ENCODE results near the gene TMCO5A. TPM values are rescaled to one million over a fixed set of nuclear protein-coding genes. Genes with fewer than 3 reads are reported as not detected.

Gene TMCO5A
- total RNA-seq, 1 donor from 2014 or later = not detected

DNA sequence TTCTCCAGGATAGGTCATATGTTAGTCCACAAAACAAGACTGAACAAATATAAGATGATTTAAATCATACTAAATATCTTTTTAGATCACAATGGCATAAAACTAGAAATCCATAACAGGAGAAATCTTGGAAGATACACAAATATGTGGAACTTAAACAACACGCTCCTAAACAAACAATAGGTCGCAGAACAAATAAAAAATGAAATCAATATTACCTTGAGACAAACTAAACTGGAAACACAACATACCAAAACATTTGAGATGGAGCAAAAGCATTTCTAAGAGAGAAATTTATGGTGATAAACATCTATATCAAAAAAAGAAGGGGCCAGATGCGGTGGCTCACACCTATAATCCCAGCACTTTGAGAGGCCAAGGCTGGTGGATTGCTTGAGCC, 8.3 kb upstream of the TMCO5A start:
- no peaks in the 10 kb centered on the region for H3K4me1 ChIP-seq

DNA sequence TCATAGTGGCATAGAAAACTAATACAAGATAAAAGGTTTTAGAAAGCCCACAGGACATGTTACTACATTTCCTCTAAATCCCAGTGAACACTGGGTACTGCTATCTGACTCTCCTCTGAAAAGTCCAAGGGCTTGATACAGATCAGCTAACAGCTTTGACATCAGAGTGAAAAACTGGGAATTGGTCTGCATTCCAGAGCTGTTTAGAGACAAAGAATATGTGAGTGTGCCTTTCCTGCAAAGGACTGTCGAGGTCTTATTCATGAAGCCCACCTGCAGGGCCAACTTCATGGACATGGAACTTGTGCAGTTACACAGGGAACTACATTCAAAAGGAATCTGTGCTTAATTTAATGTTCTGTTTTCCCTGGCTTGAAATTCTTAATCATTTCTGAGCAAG, 5.2 kb upstream of the TMCO5A start:
- intact Hi-C loops (cut with DNase I) = no loop called here
- TF ChIP-seq, protein P1, sequence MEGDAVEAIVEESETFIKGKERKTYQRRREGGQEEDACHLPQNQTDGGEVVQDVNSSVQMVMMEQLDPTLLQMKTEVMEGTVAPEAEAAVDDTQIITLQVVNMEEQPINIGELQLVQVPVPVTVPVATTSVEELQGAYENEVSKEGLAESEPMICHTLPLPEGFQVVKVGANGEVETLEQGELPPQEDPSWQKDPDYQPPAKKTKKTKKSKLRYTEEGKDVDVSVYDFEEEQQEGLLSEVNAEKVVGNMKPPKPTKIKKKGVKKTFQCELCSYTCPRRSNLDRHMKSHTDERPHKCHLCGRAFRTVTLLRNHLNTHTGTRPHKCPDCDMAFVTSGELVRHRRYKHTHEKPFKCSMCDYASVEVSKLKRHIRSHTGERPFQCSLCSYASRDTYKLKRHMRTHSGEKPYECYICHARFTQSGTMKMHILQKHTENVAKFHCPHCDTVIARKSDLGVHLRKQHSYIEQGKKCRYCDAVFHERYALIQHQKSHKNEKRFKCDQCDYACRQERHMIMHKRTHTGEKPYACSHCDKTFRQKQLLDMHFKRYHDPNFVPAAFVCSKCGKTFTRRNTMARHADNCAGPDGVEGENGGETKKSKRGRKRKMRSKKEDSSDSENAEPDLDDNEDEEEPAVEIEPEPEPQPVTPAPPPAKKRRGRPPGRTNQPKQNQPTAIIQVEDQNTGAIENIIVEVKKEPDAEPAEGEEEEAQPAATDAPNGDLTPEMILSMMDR (IDR thresholded peaks at IDR 0.05) = no peak

More for the DNA sequence above, 8.3 kb upstream of the TMCO5A start:
- H3K27ac ChIP-seq = no peak overlapping the region
- H3K4me3 ChIP-seq = no peak overlapping the region
- no peaks in the 10 kb centered on the region for H3K9me3 ChIP-seq
- intact Hi-C loops (cut with DNase I) = no loop called here
- DNase-seq (ENCODE audit: low spot score in 2 of 2) = no peak
- no peaks in the 10 kb centered on the region for H3K36me3 ChIP-seq
- no peaks in the 10 kb centered on the region for H3K27me3 ChIP-seq
- TF ChIP-seq, protein P1 (IDR thresholded peaks at IDR 0.05) = no peak

GRCh38 chr15:37931321-37931720, 3.1 kb upstream of the TMCO5A start:
- Histone ChIP-seq H3K27me3 (no peaks in the 10 kb centered on the region), H3K36me3 (no peaks in the 10 kb centered on the region), H3K4me1 (no peaks in the 10 kb centered on the region), H3K27ac (no peak overlapping the region), H3K9me3 (no peaks in the 10 kb centered on the region), H3K4me3 (no peak overlapping the region)
- TF ChIP-seq, protein P1 (IDR thresholded peaks at IDR 0.05) = no peak
- no peak for DNase-seq (ENCODE audit: low spot score in 2 of 2)
- intact Hi-C loops (cut with DNase I) = no loop called here

More for the DNA sequence above, 5.2 kb upstream of the TMCO5A start:
- Histone ChIP-seq H3K36me3 (no peaks in the 10 kb centered on the region), H3K27ac (no peak overlapping the region), H3K9me3 (no peaks in the 10 kb centered on the region), H3K27me3 (no peaks in the 10 kb centered on the region), H3K4me3 (no peak overlapping the region), H3K4me1 (no peaks in the 10 kb centered on the region)
- DNase-seq (ENCODE audit: low spot score in 2 of 2) = no peak

- TF ChIP-seq, protein P1 (IDR thresholded peaks at IDR 0.05) = no peak
- intact Hi-C loops (cut with DNase I) = no loop called here
- DNase-seq (ENCODE audit: low spot score in 2 of 2) = no peak
- H3K4me3 ChIP-seq = no peak overlapping the region
- H3K36me3 ChIP-seq = no peaks in the 10 kb centered on the region
- H3K27ac ChIP-seq = no peak overlapping the region
- H3K27me3 ChIP-seq = no peaks in the 10 kb centered on the region
- no peaks in the 10 kb centered on the region for H3K4me1 ChIP-seq
- H3K9me3 ChIP-seq = no peaks in the 10 kb centered on the region
Observed at GRCh38 chr15:37931868-37932267, 2.6 kb upstream of the TMCO5A start.

GRCh38 chr15:37932549-37932948, 1.9 kb upstream of the TMCO5A start:
- H3K36me3 ChIP-seq = no peaks in the 10 kb centered on the region
- intact Hi-C loops (cut with DNase I) = no loop called here
- H3K4me3 ChIP-seq = no peak overlapping the region
- no peak overlapping the region for H3K27ac ChIP-seq
- DNase-seq (ENCODE audit: low spot score in 2 of 2) = no peak
- H3K27me3 ChIP-seq = no peaks in the 10 kb centered on the region
- H3K4me1 ChIP-seq = no peaks in the 10 kb centered on the region
- no peaks in the 10 kb centered on the region for H3K9me3 ChIP-seq
- TF ChIP-seq, protein P1 (IDR thresholded peaks at IDR 0.05) = no peak

- Histone ChIP-seq H3K27ac (no peak overlapping the region), H3K36me3 (no peaks in the 10 kb centered on the region), H3K4me1 (no peaks in the 10 kb centered on the region), H3K9me3 (no peaks in the 10 kb centered on the region), H3K4me3 (no peak overlapping the region), H3K27me3 (no peaks in the 10 kb centered on the region)
- intact Hi-C loops (cut with DNase I) = no loop called here
- TF ChIP-seq, protein P1 (IDR thresholded peaks at IDR 0.05) = no peak
- DNase-seq (ENCODE audit: low spot score in 2 of 2) = no peak
Observed at GRCh38 chr15:37933666-37934065, 774 bp upstream of the TMCO5A start.

Data from ascending aorta (tissue), 2 donors.